Adrenal gland (tissue), 12 donors: Measurements from ENCODE around the gene CHDH. TPM values are rescaled to one million over a fixed set of nuclear protein-coding genes. Genes with fewer than 3 reads are reported as not detected.

ENCODE experiments used
- DNase-seq, 7 donors: peaks; one replicate each; pipeline ENCODE4 v3.0.0-alpha.2; 2019 to 2020
- H3K27ac ChIP-seq, 5 donors: fragments of 200-600 bp; sonication (generic) in 4 of 5; 1 replicate in 3 of 5; 2 replicates in 2 of 5; pipeline versions ENCODE4 v1.5.1 to v1.8.0; 2016 to 2020; ENCODE audit warnings: mild to moderate bottlenecking in 1 of 5
- H3K27me3 ChIP-seq: fragments of 200-600 bp; 2 replicates; pipeline ENCODE4 v1.8.0; 2021
- H3K36me3 ChIP-seq, 2 donors: fragments of 200-600 bp; replicated peaks in 1 of 2; 1 replicate in 1 of 2; 2 replicates in 1 of 2; pipeline versions ENCODE4 v1.5.1 to v1.8.0; 2018 to 2022
- H3K4me1 ChIP-seq, 2 donors: fragments of 200-600 bp; replicated peaks in 1 of 2; 1 replicate in 1 of 2; 2 replicates in 1 of 2; pipeline versions ENCODE4 v1.5.1 to v1.8.0; 2018 to 2021
- H3K4me3 ChIP-seq, 4 donors: fragments of 200-600 bp; sonication (generic) in 3 of 4; one replicate each; pipeline ENCODE4 v1.5.1; 2016 to 2018
- H3K9me3 ChIP-seq, 3 donors: fragments of 200-600 bp; sonication (generic) in 1 of 3; replicated peaks in 1 of 3; 1 replicate in 2 of 3; 2 replicates in 1 of 3; pipeline versions ENCODE4 v1.5.1 to v1.8.0; 2016 to 2021
- POLR2A ChIP-seq, 2 donors: fragments of 450-650 bp; IDR thresholded peaks; one replicate each; pipeline ENCODE4 v1.6.1; 2017; ENCODE audit warnings: antibody characterized with exemption in 2 of 2, mild to moderate bottlenecking in 2 of 2, moderate library complexity in 1 of 2
- WGBS, 4 donors: extraction: QIAGEN DNeasy Blood & Tissue Kit in 2 of 4; methylation state at CpG; one replicate each; pipeline versions ENCODE4 v1.1.5 to v1.1.7; 2013 to 2017; 5-methylcytosine and 5-hydroxymethylcytosine counted together
- intact Hi-C, 2 donors: fragments of 100-400 bp; cut with DNase I; formaldehyde crosslinking; loops; one replicate each; pipeline versions ENCODE4 v1.14.1 to v1.15.0; 2022 to 2023
- polyA plus RNA-seq, 3 donors: library from polyadenylated mRNA; stranded (reverse); fragments of 200-250 nt in 2 of 3; fragments of 350-450 nt in 1 of 3; fragmentation: Illumina TruSeq in 1 of 3; extraction: RNeasy Lipid Tissue Mini Kit (QIAGEN cat#74804) in 1 of 3; gene quantifications; one replicate each; pipeline ENCODE4 v1.2.3, GENCODE V29; 2013 to 2014
- total RNA-seq, 9 donors: library from RNA; depleted of rRNA in 4 of 9; stranded (reverse); fragments of >200 nt in 4 of 9; fragments of 120-200 nt in 1 of 9; fragmentation: NEBNext Ultra II Directional in 1 of 9; extraction: Animal tissue kit (Norgen Biotek cat#: 25700) in 1 of 9; gene quantifications; one replicate each; pipeline versions ENCODE4 v1.1.0 to v1.2.4, GENCODE V29; 2013 to 2023
- TF ChIP-seq, protein P1 (sequence below), 6 experiments: fragments of 450-650 bp in 4 of 6; fragments of 200-600 bp in 2 of 6; sonication (generic) in 1 of 6; IDR thresholded peaks; 1 replicate in 5 of 6; 2 replicates in 1 of 6; pipeline versions ENCODE4 v1.5.1 to v1.8.0; 2016 to 2021; ENCODE audit warnings: antibody characterized with exemption in 6 of 6, mild to moderate bottlenecking in 2 of 6, moderate library complexity in 1 of 6
- donor health status: healthy with polysubstance abuse.
- donor health status: Bipolar disorder and iron deficiency.
- donor health status: DM: yes; HTN: yes; CAD: no.
- donor health status: DM: no; HTN: no; CAD: no.
- donor health status: DM: no; HTN: no; CAD: no.
- donor health status: DM: yes; HTN: yes; CAD: no.

CHDH gene
- total and polyA plus RNA-seq, 12 donors, result 0.17 to 29.6 (median 5.3) TPM

DNA sequence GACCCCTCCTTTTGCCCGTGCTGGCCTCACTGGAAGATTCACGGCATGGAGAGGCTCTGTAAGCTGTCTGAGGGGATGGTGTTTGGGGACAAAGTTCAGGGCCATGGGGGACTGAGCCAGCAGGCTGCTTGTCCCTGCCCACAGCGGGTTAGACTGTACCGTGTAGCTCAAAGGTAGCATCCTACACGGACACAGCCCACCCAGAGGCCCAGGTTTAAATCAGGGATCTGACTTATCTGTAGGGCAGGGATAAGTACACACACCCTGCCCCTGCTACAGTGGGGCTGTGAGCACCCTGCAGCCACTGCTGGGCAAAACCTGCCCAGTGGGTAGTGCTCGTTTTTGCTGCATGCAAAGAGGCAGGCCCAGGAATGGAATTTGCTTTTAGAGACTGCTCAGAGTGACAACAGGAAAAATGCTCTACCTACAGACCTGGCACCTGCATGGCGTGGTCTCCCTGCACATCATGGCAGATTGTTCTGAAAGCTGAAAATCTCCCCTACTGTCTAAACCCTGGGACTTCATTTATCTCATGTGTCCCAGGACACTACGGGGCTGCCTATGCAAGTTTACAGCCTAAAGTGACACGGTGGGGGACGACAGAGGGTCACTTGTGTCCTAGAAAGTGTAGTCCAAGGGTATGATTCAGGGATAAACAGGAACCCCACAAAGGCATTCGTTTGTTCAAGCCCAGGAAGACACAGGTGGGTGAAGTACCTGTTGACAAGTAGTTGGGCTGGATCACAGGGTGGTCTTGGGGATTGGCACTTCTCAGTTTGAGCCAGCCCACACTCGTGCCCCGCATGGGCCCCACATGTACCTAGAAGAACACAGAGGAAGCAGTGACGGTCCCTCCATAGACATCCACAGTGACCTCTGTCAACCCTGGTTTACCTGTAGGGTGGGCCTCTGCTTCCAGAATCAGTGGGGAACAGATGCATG is 27.7 kb downstream of the CHDH start:
- H3K36me3 ChIP-seq, result peaks cover 0 to 17% of the 10 kb centered on the region in 2 donors
- 83 to 90% (median 87%) methylated on average over 8 to 14 of the region's 14 CpGs for WGBS, 4 donors
- intact Hi-C loops, result no loop called here
- H3K4me1 ChIP-seq, result peaks cover 0 to 5% of the 10 kb centered on the region in 2 donors
- H3K27ac ChIP-seq, result no peak overlapping the region
- no peaks in the 10 kb centered on the region for H3K27me3 ChIP-seq
- no peak for TF ChIP-seq POLR2A (IDR thresholded peaks at IDR 0.05)
- H3K4me3 ChIP-seq, result no peak overlapping the region
- DNase-seq, result peak in 1 of 7 donors; percentile 47
- no peaks in the 10 kb centered on the region for H3K9me3 ChIP-seq

DNA sequence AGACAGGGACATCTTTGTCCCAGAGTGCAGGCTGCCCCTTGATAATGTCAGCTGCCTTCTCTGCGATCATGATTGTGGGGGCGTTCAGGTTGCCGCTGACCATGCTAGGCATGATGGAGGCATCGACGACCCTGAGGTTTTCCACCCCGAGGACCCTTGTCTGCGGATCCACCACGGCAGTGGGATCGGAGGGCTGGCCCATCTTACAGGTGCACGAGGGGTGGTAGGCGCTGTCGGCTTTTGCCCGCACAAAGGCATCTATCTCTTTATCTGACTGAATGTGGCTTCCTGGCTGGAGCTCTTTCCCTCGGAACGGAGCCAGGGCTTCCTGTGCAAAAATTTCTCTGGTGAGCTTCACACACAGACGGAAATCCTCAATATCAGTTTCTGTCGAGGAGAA is 28.4 kb downstream of the CHDH start:
- Histone ChIP-seq H3K9me3 (no peaks in the 10 kb centered on the region), H3K4me3 (no peak overlapping the region), H3K27ac (no peak overlapping the region), H3K27me3 (no peaks in the 10 kb centered on the region), H3K4me1 (peaks cover 0 to 5% of the 10 kb centered on the region in 2 donors), H3K36me3 (peaks cover 0 to 17% of the 10 kb centered on the region in 2 donors)
- peak in 1 of 7 donors; percentile 46 for DNase-seq
- 67 to 89% (median 86%) methylated on average over 14 to 17 of the region's 17 CpGs for WGBS, 4 donors
- intact Hi-C loops, result no loop called here
- no peak for TF ChIP-seq POLR2A (IDR thresholded peaks at IDR 0.05)
- TF ChIP-seq, protein P1, sequence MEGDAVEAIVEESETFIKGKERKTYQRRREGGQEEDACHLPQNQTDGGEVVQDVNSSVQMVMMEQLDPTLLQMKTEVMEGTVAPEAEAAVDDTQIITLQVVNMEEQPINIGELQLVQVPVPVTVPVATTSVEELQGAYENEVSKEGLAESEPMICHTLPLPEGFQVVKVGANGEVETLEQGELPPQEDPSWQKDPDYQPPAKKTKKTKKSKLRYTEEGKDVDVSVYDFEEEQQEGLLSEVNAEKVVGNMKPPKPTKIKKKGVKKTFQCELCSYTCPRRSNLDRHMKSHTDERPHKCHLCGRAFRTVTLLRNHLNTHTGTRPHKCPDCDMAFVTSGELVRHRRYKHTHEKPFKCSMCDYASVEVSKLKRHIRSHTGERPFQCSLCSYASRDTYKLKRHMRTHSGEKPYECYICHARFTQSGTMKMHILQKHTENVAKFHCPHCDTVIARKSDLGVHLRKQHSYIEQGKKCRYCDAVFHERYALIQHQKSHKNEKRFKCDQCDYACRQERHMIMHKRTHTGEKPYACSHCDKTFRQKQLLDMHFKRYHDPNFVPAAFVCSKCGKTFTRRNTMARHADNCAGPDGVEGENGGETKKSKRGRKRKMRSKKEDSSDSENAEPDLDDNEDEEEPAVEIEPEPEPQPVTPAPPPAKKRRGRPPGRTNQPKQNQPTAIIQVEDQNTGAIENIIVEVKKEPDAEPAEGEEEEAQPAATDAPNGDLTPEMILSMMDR (IDR thresholded peaks at IDR 0.05), result no peak

DNA sequence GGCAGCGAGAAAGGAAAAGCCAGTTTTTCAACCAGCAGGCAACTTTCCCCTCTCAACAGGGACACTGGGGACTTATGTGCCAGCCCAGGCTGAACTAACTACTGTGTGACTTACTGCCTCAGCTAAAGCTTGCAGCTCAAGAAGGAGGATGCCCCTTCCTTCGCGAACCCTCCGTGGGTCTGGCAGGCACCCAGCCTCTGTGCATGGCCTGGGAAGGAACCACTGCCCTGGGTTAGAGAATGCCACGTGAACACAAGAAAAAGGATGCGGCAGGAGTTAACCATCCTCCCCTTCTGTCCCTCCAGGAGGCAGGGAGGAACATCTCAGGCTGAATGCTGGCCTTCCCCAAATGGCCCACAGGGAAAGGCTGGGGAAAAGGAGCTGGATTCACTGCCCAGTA is 29.0 kb downstream of the CHDH start:
- DNase-seq, result peak in 1 of 7 donors; percentile 41
- Histone ChIP-seq H3K4me3 (no peak overlapping the region), H3K27ac (no peak overlapping the region), H3K9me3 (no peaks in the 10 kb centered on the region), H3K27me3 (no peaks in the 10 kb centered on the region), H3K36me3 (peaks cover 0 to 17% of the 10 kb centered on the region in 2 donors), H3K4me1 (peaks cover 0 to 4% of the 10 kb centered on the region in 2 donors)
- TF ChIP-seq, protein P1 (IDR thresholded peaks at IDR 0.05), result no peak
- TF ChIP-seq POLR2A (IDR thresholded peaks at IDR 0.05), result no peak
- intact Hi-C loops, result no loop called here
- WGBS, 4 donors, result 88 to 91% (median 89%) methylated on average over 5 to 6 of the region's 6 CpGs

DNA sequence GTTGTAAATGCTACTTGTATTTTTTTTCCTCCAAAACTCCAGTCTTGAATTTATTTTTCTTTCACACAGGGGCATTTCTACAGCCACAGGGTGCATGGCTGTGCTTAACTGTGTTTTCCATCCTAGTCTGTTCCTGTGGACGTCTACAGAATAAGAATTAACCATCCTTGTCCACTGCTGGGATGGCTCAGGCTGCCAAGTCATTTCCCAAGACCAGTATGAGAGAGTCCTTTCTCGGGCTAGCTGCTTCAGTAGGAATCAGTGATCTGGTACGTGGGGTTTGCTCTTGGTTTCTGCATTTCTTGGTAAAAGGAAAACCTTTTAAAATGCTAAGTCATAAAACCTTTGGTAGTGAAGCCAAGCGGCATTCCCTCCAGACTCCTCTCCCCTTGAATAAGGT is 29.8 kb downstream of the CHDH start:
- whole genome bisulfite sequencing, 4 donors, result 86 to 91% (median 88%) methylated on average over 4 of the region's 4 CpGs
- no peaks in the 10 kb centered on the region for H3K27me3 ChIP-seq
- H3K4me3 ChIP-seq, result no peak overlapping the region
- H3K27ac ChIP-seq, result no peak overlapping the region
- intact Hi-C loops, result no loop called here
- H3K36me3 ChIP-seq, result peaks cover 0 to 19% of the 10 kb centered on the region in 2 donors
- peak in 1 of 7 donors; percentile 25 for DNase-seq
- no peaks in the 10 kb centered on the region for H3K9me3 ChIP-seq
- no peaks in the 10 kb centered on the region for H3K4me1 ChIP-seq
- TF ChIP-seq, protein P1 (IDR thresholded peaks at IDR 0.05), result no peak
- no peak for TF ChIP-seq POLR2A (IDR thresholded peaks at IDR 0.05)
